ENCODE measurements around the gene TRIM28. TPM values are rescaled to one million over a fixed set of nuclear protein-coding genes. Genes with fewer than 3 reads are reported as not detected.

Gene TRIM28
- total and polyA plus RNA-seq, 9 of the 15 experiments (the other 6 are each of a cell fraction or from before 2014, with no cell fraction given), result 12.1 to 797 (median 490) TPM

DNA sequence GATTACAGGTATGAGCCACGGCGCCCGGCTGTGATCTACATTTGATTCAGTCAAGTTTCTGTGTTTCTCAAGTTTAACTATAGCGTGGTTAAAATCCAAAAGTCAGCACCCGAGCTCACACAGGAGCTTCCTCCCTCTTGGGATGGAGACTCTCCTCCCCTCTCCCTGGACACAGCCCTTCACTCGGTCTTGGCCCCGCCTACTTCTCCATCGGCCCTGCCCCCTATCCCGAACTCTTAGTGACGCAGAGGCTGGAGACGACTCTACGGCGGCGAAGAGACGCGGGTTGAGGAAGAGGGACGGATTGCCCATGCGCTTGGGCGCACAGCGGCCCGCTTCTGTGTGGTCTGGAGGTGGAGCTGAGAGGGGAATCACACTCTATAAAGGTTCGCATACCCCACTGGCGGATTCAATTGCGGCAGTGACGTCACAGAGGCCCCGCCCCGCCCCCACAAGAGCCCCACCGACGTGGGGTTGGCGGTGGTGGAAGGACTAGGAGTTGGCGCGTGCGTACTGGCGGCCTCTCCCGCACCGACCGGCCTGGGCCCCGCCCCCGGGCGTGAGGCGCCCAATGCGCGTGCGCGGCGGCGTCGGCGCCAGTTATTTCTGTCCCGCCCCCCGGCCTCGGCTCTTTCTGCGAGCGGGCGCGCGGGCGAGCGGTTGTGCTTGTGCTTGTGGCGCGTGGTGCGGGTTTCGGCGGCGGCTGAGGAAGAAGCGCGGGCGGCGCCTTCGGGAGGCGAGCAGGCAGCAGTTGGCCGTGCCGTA, at the start of gene TRIM28 (continued):
- TF ChIP-seq SMAD3 (CRISPR knock-in tag; conservative IDR thresholded peaks at IDR 0.05) (no peak), ZNF121 (CRISPR knock-in tag; conservative IDR thresholded peaks at IDR 0.05) (no peak), RB1 (IDR thresholded peaks at IDR 0.05; ENCODE audit: low read depth) (peak; percentile 97), EWSR1 (IDR thresholded peaks at IDR 0.05; ENCODE audit: borderline replicate concordance, low read depth, partially characterized antibody) (no peak), ZSCAN29 (IDR thresholded peaks at IDR 0.05) (no peak), THRB (CRISPR knock-in tag; conservative IDR thresholded peaks at IDR 0.05) (no peak), HOMEZ (CRISPR knock-in tag; IDR thresholded peaks at IDR 0.05) (no peak), NR2C2 (CRISPR knock-in tag; IDR thresholded peaks at IDR 0.05) (peak; percentile 20; the same call in 1 of the 2 replicates), NR2C2 (tag; IDR thresholded peaks at IDR 0.05) (peak; percentile 59), STAT5A (IDR thresholded peaks at IDR 0.05; ENCODE audit: borderline replicate concordance, low read length) (no peak), HDGF (IDR thresholded peaks at IDR 0.05) (no peak), CBFA2T3 (IDR thresholded peaks at IDR 0.05) (no peak), NCOA6 (IDR thresholded peaks at IDR 0.05) (0 out of 2 replicates have a peak, but pooled peaks have one; percentile 56), SREBF1 (IDR thresholded peaks at IDR 0.05; ENCODE audit: borderline replicate concordance, low read depth, low read length) (no peak), E2F3 (CRISPR knock-in tag; IDR thresholded peaks at IDR 0.05) (peak; percentile 85; the same call in 1 of the 2 replicates), ETV5 (CRISPR knock-in tag; IDR thresholded peaks at IDR 0.05; ENCODE audit: low read depth) (0 out of 2 replicates have a peak, but pooled peaks have one; percentile 33), GABPB2 (CRISPR knock-in tag; conservative IDR thresholded peaks at IDR 0.05) (no peak), ZNF143 (CRISPR knock-in tag; IDR thresholded peaks at IDR 0.05) (no peak), RBM39 (optimal IDR thresholded peaks at IDR 0.05; ENCODE audit: low read depth, low read length) (no peak)
- TF ChIP-seq, protein P1, sequence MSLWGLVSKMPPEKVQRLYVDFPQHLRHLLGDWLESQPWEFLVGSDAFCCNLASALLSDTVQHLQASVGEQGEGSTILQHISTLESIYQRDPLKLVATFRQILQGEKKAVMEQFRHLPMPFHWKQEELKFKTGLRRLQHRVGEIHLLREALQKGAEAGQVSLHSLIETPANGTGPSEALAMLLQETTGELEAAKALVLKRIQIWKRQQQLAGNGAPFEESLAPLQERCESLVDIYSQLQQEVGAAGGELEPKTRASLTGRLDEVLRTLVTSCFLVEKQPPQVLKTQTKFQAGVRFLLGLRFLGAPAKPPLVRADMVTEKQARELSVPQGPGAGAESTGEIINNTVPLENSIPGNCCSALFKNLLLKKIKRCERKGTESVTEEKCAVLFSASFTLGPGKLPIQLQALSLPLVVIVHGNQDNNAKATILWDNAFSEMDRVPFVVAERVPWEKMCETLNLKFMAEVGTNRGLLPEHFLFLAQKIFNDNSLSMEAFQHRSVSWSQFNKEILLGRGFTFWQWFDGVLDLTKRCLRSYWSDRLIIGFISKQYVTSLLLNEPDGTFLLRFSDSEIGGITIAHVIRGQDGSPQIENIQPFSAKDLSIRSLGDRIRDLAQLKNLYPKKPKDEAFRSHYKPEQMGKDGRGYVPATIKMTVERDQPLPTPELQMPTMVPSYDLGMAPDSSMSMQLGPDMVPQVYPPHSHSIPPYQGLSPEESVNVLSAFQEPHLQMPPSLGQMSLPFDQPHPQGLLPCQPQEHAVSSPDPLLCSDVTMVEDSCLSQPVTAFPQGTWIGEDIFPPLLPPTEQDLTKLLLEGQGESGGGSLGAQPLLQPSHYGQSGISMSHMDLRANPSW (CRISPR knock-in tag; IDR thresholded peaks at IDR 0.05), result no peak
- TF ChIP-seq, protein P2, sequence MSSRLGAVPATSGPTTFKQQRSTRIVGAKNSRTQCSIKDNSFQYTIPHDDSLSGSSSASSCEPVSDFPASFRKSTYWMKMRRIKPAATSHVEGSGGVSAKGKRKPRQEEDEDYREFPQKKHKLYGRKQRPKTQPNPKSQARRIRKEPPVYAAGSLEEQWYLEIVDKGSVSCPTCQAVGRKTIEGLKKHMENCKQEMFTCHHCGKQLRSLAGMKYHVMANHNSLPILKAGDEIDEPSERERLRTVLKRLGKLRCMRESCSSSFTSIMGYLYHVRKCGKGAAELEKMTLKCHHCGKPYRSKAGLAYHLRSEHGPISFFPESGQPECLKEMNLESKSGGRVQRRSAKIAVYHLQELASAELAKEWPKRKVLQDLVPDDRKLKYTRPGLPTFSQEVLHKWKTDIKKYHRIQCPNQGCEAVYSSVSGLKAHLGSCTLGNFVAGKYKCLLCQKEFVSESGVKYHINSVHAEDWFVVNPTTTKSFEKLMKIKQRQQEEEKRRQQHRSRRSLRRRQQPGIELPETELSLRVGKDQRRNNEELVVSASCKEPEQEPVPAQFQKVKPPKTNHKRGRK (tag; IDR thresholded peaks at IDR 0.05), result no peak
- TF ChIP-seq, protein P3, sequence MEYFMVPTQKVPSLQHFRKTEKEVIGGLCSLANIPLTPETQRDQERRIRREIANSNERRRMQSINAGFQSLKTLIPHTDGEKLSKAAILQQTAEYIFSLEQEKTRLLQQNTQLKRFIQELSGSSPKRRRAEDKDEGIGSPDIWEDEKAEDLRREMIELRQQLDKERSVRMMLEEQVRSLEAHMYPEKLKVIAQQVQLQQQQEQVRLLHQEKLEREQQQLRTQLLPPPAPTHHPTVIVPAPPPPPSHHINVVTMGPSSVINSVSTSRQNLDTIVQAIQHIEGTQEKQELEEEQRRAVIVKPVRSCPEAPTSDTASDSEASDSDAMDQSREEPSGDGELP (CRISPR knock-in tag; IDR thresholded peaks at IDR 0.05; ENCODE audit: borderline replicate concordance), result peak; percentile 79; the same call in 1 of the 2 replicates

Data from K562 (cell line).